ENCODE data around the gene ELP1.
"Not testable (repeated sequence)": the region's sequence is repeated elsewhere in the genome, so short reads cannot be mapped to it uniquely, and the experiment has no call there.

The ELP1 gene

DNA sequence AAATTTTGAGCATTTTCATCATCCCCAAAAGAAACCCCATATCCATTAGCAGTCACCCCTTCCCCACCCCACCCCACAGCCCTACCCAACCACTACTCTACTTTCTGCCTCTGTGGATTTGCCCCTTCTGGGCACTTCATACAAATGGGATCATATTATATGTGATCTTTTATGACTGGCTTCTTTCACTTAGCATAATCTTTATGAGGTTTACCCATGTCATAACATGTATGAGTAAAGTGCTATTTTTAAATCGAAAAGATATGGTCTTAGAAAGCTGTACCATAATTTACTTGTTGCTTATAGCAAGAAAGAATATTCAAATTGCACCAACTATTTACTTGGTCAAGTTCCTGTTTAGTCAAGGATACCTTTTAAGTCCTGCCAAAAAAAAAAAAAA lies 12.7 kb downstream of the ELP1 start:
- Histone ChIP-seq H3K4me1 (ENCODE audit: control insufficient read depth, insufficient read depth, low read length) (no peaks in the 10 kb centered on the region), H3K9me3 (replicated peaks; ENCODE audit: low read length) (no peaks in the 10 kb centered on the region), H3K27me3 (ENCODE audit: control insufficient read depth, insufficient read depth, low read length) (no peaks in the 10 kb centered on the region), H3K4me3 (ENCODE audit: low read length) (no peak overlapping the region), H3K9ac (ENCODE audit: low read depth, low read length) (no peak overlapping the region), H3K4me2 (ENCODE audit: low read length) (no peak overlapping the region), H3K36me3 (ENCODE audit: insufficient read depth, low read length) (peaks cover 67% of the 10 kb centered on the region)

DNA sequence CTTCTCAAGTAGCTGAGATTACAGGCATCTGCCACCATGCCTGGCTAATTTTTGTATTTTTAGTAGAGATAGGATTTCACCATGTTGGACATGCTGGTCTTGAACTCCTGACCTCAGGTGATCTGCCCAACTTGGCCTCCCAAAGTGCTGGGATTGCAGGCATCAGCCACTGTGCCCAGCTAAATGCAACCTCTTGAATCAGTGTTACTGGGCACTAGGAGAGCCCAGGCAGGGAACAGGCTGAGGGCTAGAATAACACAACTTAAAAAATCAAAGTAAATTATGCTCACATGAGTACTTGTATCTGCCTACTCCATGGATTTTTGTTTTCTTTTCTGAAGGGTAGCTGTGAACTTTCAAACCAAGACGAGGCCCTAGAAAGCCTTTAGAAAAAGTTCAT lies 13.5 kb downstream of the ELP1 start:
- H3K4me1 ChIP-seq (ENCODE audit: control insufficient read depth, insufficient read depth, low read length); H3K4me3 ChIP-seq (ENCODE audit: low read length); H3K9ac ChIP-seq (ENCODE audit: low read depth, low read length); H3K9me3 ChIP-seq (replicated peaks; ENCODE audit: low read length); H3K4me2 ChIP-seq (ENCODE audit: low read length); H3K27me3 ChIP-seq (ENCODE audit: control insufficient read depth, insufficient read depth, low read length): not testable (repeated sequence)
- H3K36me3 ChIP-seq (ENCODE audit: insufficient read depth, low read length): peaks cover 65% of the 10 kb centered on the region

- Histone ChIP-seq H3K36me3 (ENCODE audit: insufficient read depth, low read length) (peaks cover 61% of the 10 kb centered on the region), H3K4me3 (ENCODE audit: low read length) (no peak overlapping the region), H3K9ac (ENCODE audit: low read depth, low read length) (no peak overlapping the region), H3K9me3 (replicated peaks; ENCODE audit: low read length) (no peaks in the 10 kb centered on the region), H3K4me2 (ENCODE audit: low read length) (no peak overlapping the region), H3K4me1 (ENCODE audit: control insufficient read depth, insufficient read depth, low read length) (no peaks in the 10 kb centered on the region), H3K27me3 (ENCODE audit: control insufficient read depth, insufficient read depth, low read length) (no peaks in the 10 kb centered on the region)
Measured at GRCh38 chr9:108919517-108919916, 14.4 kb downstream of the ELP1 start.

DNA sequence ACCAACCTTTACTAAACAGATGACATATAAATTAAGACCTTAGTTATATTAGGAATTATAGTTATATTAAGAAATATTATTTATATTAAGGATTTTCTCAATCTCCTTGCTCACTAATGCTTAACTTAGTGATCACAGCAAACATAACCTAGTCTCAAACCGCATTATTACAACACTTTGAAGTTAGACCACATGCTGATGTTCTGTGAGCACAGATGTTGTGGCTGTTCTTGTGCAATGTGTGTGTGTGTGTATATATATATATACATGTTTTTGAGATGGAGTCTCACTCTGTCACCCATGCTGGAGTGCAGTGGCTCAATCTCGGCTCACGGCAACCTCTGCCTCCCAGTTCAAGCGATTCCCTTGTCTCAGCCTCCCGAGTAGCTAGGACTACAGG lies 20.5 kb downstream of the ELP1 start:
- no peaks in the 10 kb centered on the region for H3K27me3 ChIP-seq (ENCODE audit: control insufficient read depth, insufficient read depth, low read length)
- H3K9ac ChIP-seq (ENCODE audit: low read depth, low read length): no peak overlapping the region
- no peak overlapping the region for H3K4me3 ChIP-seq (ENCODE audit: low read length)
- peaks cover 49% of the 10 kb centered on the region for H3K36me3 ChIP-seq (ENCODE audit: insufficient read depth, low read length)
- no peaks in the 10 kb centered on the region for H3K4me1 ChIP-seq (ENCODE audit: control insufficient read depth, insufficient read depth, low read length)
- no peaks in the 10 kb centered on the region for H3K9me3 ChIP-seq (replicated peaks; ENCODE audit: low read length)
- H3K4me2 ChIP-seq (ENCODE audit: low read length): no peak overlapping the region

DNA sequence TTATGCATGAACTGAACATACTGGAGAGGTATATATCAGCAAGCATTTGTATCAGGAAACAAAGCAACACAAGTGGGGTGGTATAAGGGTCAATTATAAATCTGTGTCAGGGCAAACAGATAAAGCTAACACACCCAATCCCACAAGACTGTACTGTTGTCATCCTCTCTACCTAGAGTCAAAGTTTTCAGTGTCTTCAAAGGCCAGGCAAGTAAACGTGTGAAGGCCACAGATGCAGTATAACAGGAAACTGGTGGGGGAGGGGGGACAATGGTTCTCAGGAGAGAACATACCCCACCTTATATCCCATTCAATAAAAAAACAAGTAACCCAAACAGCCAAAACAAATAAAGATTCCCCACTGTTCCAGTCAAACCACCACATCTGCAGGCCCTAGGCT lies 22.1 kb downstream of the ELP1 start:
- H3K9ac ChIP-seq (ENCODE audit: low read depth, low read length): no peak overlapping the region
- H3K27me3 ChIP-seq (ENCODE audit: control insufficient read depth, insufficient read depth, low read length): no peaks in the 10 kb centered on the region
- H3K4me3 ChIP-seq (ENCODE audit: low read length): no peak overlapping the region
- H3K36me3 ChIP-seq (ENCODE audit: insufficient read depth, low read length): peaks cover 58% of the 10 kb centered on the region
- no peak overlapping the region for H3K4me2 ChIP-seq (ENCODE audit: low read length)
- H3K9me3 ChIP-seq (replicated peaks; ENCODE audit: low read length): no peaks in the 10 kb centered on the region
- H3K4me1 ChIP-seq (ENCODE audit: control insufficient read depth, insufficient read depth, low read length): no peaks in the 10 kb centered on the region

- Histone ChIP-seq H3K4me2 (ENCODE audit: low read length) (no peak overlapping the region), H3K9ac (ENCODE audit: low read depth, low read length) (no peak overlapping the region), H3K4me3 (ENCODE audit: low read length) (no peak overlapping the region), H3K4me1 (ENCODE audit: control insufficient read depth, insufficient read depth, low read length) (no peaks in the 10 kb centered on the region), H3K9me3 (replicated peaks; ENCODE audit: low read length) (no peaks in the 10 kb centered on the region), H3K27me3 (ENCODE audit: control insufficient read depth, insufficient read depth, low read length) (no peaks in the 10 kb centered on the region), H3K36me3 (ENCODE audit: insufficient read depth, low read length) (peaks cover 62% of the 10 kb centered on the region)
Measured at GRCh38 chr9:108910914-108911313, 23.0 kb downstream of the ELP1 start.

DNA sequence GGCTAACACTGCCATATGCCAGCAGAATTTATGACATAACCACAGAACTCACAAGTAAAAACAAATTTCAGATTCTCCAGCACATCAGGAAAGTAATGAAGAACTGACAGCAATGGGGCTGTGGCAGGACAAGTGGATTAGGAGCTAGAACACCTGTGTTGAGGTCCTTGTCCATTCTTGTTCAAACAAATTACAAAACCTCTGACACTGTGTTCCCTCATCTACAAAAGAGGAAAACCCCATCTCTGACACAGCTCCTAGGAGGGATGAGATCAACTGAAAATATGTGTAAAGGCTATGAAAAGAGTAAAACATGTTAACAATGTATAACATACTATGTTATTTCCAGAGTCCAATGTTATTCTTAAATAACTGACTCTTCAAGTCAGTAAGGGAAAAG lies 23.5 kb downstream of the ELP1 start:
- Histone ChIP-seq H3K9ac (ENCODE audit: low read depth, low read length) (no peak overlapping the region), H3K36me3 (ENCODE audit: insufficient read depth, low read length) (peaks cover 63% of the 10 kb centered on the region), H3K4me1 (ENCODE audit: control insufficient read depth, insufficient read depth, low read length) (no peaks in the 10 kb centered on the region), H3K9me3 (replicated peaks; ENCODE audit: low read length) (no peaks in the 10 kb centered on the region), H3K27me3 (ENCODE audit: control insufficient read depth, insufficient read depth, low read length) (no peaks in the 10 kb centered on the region), H3K4me2 (ENCODE audit: low read length) (no peak overlapping the region), H3K4me3 (ENCODE audit: low read length) (no peak overlapping the region)

DNA sequence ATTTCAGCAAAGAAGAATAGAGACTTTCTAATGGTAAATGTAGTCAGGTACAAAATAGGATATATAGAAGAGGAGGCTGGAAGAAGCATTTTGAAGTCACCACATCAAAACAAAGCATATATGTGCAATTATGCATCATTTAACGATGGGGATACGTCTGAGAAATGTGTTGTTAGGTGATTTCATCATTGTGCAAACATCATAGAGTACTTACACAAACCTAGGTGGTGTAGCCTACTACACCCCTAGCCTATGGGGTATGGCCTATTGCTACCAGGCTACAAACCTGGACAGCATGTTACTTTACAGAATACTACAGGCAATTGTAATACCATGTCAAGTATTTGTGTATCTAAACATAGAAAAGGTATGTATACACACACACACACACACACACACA lies 28.4 kb downstream of the ELP1 start:
- H3K9me3 ChIP-seq (replicated peaks; ENCODE audit: low read length): no peaks in the 10 kb centered on the region
- no peaks in the 10 kb centered on the region for H3K4me1 ChIP-seq (ENCODE audit: control insufficient read depth, insufficient read depth, low read length)
- no peak overlapping the region for H3K4me2 ChIP-seq (ENCODE audit: low read length)
- no peak overlapping the region for H3K9ac ChIP-seq (ENCODE audit: low read depth, low read length)
- H3K4me3 ChIP-seq (ENCODE audit: low read length): no peak overlapping the region
- H3K27me3 ChIP-seq (ENCODE audit: control insufficient read depth, insufficient read depth, low read length): no peaks in the 10 kb centered on the region
- H3K36me3 ChIP-seq (ENCODE audit: insufficient read depth, low read length): peaks cover 59% of the 10 kb centered on the region

- Histone ChIP-seq H3K27me3 (ENCODE audit: control insufficient read depth, insufficient read depth, low read length) (no peaks in the 10 kb centered on the region), H3K9ac (ENCODE audit: low read depth, low read length) (no peak overlapping the region), H3K36me3 (ENCODE audit: insufficient read depth, low read length) (peaks cover 71% of the 10 kb centered on the region), H3K4me1 (ENCODE audit: control insufficient read depth, insufficient read depth, low read length) (no peaks in the 10 kb centered on the region), H3K4me2 (ENCODE audit: low read length) (no peak overlapping the region), H3K9me3 (replicated peaks; ENCODE audit: low read length) (no peaks in the 10 kb centered on the region), H3K4me3 (ENCODE audit: low read length) (no peak overlapping the region)
Measured at GRCh38 chr9:108904161-108904560, 29.8 kb downstream of the ELP1 start.

GRCh38 chr9:108903420-108904103 lies 30.4 kb downstream of the ELP1 start:
- H3K27me3 ChIP-seq (ENCODE audit: control insufficient read depth, insufficient read depth, low read length): no peaks in the 10 kb centered on the region
- no peaks in the 10 kb centered on the region for H3K4me1 ChIP-seq (ENCODE audit: control insufficient read depth, insufficient read depth, low read length)
- H3K4me2 ChIP-seq (ENCODE audit: low read length): no peak overlapping the region
- peaks cover 65% of the 10 kb centered on the region for H3K36me3 ChIP-seq (ENCODE audit: insufficient read depth, low read length)
- H3K4me3 ChIP-seq (ENCODE audit: low read length): no peak overlapping the region
- H3K9ac ChIP-seq (ENCODE audit: low read depth, low read length): no peak overlapping the region
- no peaks in the 10 kb centered on the region for H3K9me3 ChIP-seq (replicated peaks; ENCODE audit: low read length)

- Histone ChIP-seq H3K4me2 (ENCODE audit: low read length) (no peak overlapping the region), H3K4me1 (ENCODE audit: control insufficient read depth, insufficient read depth, low read length) (no peaks in the 10 kb centered on the region), H3K4me3 (ENCODE audit: low read length) (no peak overlapping the region), H3K36me3 (ENCODE audit: insufficient read depth, low read length) (peaks cover 65% of the 10 kb centered on the region), H3K27me3 (ENCODE audit: control insufficient read depth, insufficient read depth, low read length) (no peaks in the 10 kb centered on the region), H3K9ac (ENCODE audit: low read depth, low read length) (no peak overlapping the region), H3K9me3 (replicated peaks; ENCODE audit: low read length) (no peaks in the 10 kb centered on the region)
Measured at GRCh38 chr9:108900176-108900575, 33.7 kb downstream of the ELP1 start.

GRCh38 chr9:108899023-108899695 lies 34.8 kb downstream of the ELP1 start:
- H3K4me1 ChIP-seq (ENCODE audit: control insufficient read depth, insufficient read depth, low read length); H3K27me3 ChIP-seq (ENCODE audit: control insufficient read depth, insufficient read depth, low read length); H3K9me3 ChIP-seq (replicated peaks; ENCODE audit: low read length); H3K4me2 ChIP-seq (ENCODE audit: low read length); H3K9ac ChIP-seq (ENCODE audit: low read depth, low read length); H3K4me3 ChIP-seq (ENCODE audit: low read length): not testable (repeated sequence)
- peaks cover 69% of the 10 kb centered on the region for H3K36me3 ChIP-seq (ENCODE audit: insufficient read depth, low read length)

Data from skeletal muscle satellite cell (primary cell).